ENCODE data around the gene GARIN5A.

- TF ChIP-seq CTCF (IDR thresholded peaks at IDR 0.05) (no peak), POLR2A (IDR thresholded peaks at IDR 0.05) (no peak)
Observed at GRCh38 chr19:50418176-50419021, 58.2 kb downstream of the GARIN5A start, which contains the start of gene SPIB.
